Activated naive CD8-positive, alpha-beta T cell treated with anti-CD3 and anti-CD28 coated beads for 36 hours (primary cell): ENCODE measurements around the gene SLC34A1. TPM values are rescaled to one million over a fixed set of nuclear protein-coding genes. Genes with fewer than 3 reads are reported as not detected.
A peak's percentile ranks its signal among the peaks of the same experiment; 100 is the strongest.

Experiments used
- DNase-seq: peaks from one replicate; pipeline ENCODE4 v3.0.0; 2021
- H3K27ac Mint-ChIP-seq: one replicate; pipeline ENCODE4 v1.8.0; 2022; ENCODE audit warnings: mild to moderate bottlenecking, moderate library complexity, mixed read lengths
- H3K27me3 Mint-ChIP-seq: one replicate; pipeline ENCODE4 v1.8.0; 2022; ENCODE audit warnings: mild to moderate bottlenecking, mixed read lengths
- H3K36me3 Mint-ChIP-seq: one replicate; pipeline ENCODE4 v1.8.0; 2021; ENCODE audit warnings: mild to moderate bottlenecking, mixed read lengths
- H3K4me1 Mint-ChIP-seq: one replicate; pipeline ENCODE4 v1.8.0; 2021; ENCODE audit warnings: mixed read lengths
- H3K4me3 Mint-ChIP-seq: one replicate; pipeline ENCODE4 v1.8.0; 2022; ENCODE audit warnings: mild to moderate bottlenecking, moderate library complexity, mixed read lengths
- H3K9me3 Mint-ChIP-seq: one replicate; pipeline ENCODE4 v1.8.0; 2022; ENCODE audit warnings: mixed read lengths
- total RNA-seq, 2 experiments: library from RNA; stranded (reverse); gene quantifications; one replicate each; pipeline ENCODE4 v1.2.3, GENCODE V29; 2021

Gene SLC34A1
- total RNA-seq, 2 experiments from 2014 or later, result not detected

GRCh38 chr5:177432143-177432838, 48.1 kb downstream of the SLC34A1 start:
- H3K4me1 Mint-ChIP-seq, result peaks cover 55% of the 10 kb centered on the region
- no peaks in the 10 kb centered on the region for H3K9me3 Mint-ChIP-seq
- DNase-seq, result no peak
- H3K36me3 Mint-ChIP-seq, result peaks cover 64% of the 10 kb centered on the region
- H3K27ac Mint-ChIP-seq, result peak overlapping the region; percentile 97
- peak overlapping the region; percentile 95 for H3K4me3 Mint-ChIP-seq
- no peaks in the 10 kb centered on the region for H3K27me3 Mint-ChIP-seq

GRCh38 chr5:177432839-177433657, 48.8 kb downstream of the SLC34A1 start:
- peaks cover 58% of the 10 kb centered on the region for H3K4me1 Mint-ChIP-seq
- H3K36me3 Mint-ChIP-seq, result peaks cover 64% of the 10 kb centered on the region
- no peak for DNase-seq
- H3K27me3 Mint-ChIP-seq, result no peaks in the 10 kb centered on the region
- H3K9me3 Mint-ChIP-seq, result no peaks in the 10 kb centered on the region
- H3K4me3 Mint-ChIP-seq, result peak overlapping the region; percentile 42
- peak overlapping the region; percentile 65 for H3K27ac Mint-ChIP-seq

GRCh38 chr5:177433658-177434217, 49.5 kb downstream of the SLC34A1 start:
- H3K9me3 Mint-ChIP-seq, result no peaks in the 10 kb centered on the region
- peak overlapping the region; percentile 89 for H3K27ac Mint-ChIP-seq
- H3K27me3 Mint-ChIP-seq, result no peaks in the 10 kb centered on the region
- H3K4me3 Mint-ChIP-seq, result no peak overlapping the region
- DNase-seq, result no peak
- peaks cover 64% of the 10 kb centered on the region for H3K36me3 Mint-ChIP-seq
- peaks cover 61% of the 10 kb centered on the region for H3K4me1 Mint-ChIP-seq

- DNase-seq, result no peak
- H3K36me3 Mint-ChIP-seq, result peaks cover 65% of the 10 kb centered on the region
- H3K9me3 Mint-ChIP-seq, result no peaks in the 10 kb centered on the region
- peaks cover 59% of the 10 kb centered on the region for H3K4me1 Mint-ChIP-seq
- peak overlapping the region; percentile 25 for H3K4me3 Mint-ChIP-seq
- peak overlapping the region; percentile 89 for H3K27ac Mint-ChIP-seq
- H3K27me3 Mint-ChIP-seq, result no peaks in the 10 kb centered on the region
These were observed 50.2 kb downstream of the SLC34A1 start for GRCh38 chr5:177434437-177434836.

GRCh38 chr5:177434942-177435738, 50.9 kb downstream of the SLC34A1 start:
- no peaks in the 10 kb centered on the region for H3K9me3 Mint-ChIP-seq
- H3K4me3 Mint-ChIP-seq, result no peak overlapping the region
- peaks cover 59% of the 10 kb centered on the region for H3K4me1 Mint-ChIP-seq
- H3K27ac Mint-ChIP-seq, result no peak overlapping the region
- DNase-seq, result no peak
- no peaks in the 10 kb centered on the region for H3K27me3 Mint-ChIP-seq
- peaks cover 69% of the 10 kb centered on the region for H3K36me3 Mint-ChIP-seq

- Mint-ChIP-seq H3K27me3 (no peaks in the 10 kb centered on the region), H3K9me3 (no peaks in the 10 kb centered on the region), H3K4me1 (peaks cover 56% of the 10 kb centered on the region), H3K27ac (no peak overlapping the region), H3K4me3 (no peak overlapping the region), H3K36me3 (peaks cover 61% of the 10 kb centered on the region)
- DNase-seq, result no peak
These were observed 51.8 kb downstream of the SLC34A1 start for GRCh38 chr5:177435847-177436536.

- peaks cover 57% of the 10 kb centered on the region for H3K36me3 Mint-ChIP-seq
- no peaks in the 10 kb centered on the region for H3K9me3 Mint-ChIP-seq
- no peak overlapping the region for H3K4me3 Mint-ChIP-seq
- peaks cover 50% of the 10 kb centered on the region for H3K4me1 Mint-ChIP-seq
- no peaks in the 10 kb centered on the region for H3K27me3 Mint-ChIP-seq
- no peak for DNase-seq
- H3K27ac Mint-ChIP-seq, result peak overlapping the region; percentile 45
These were observed 53.4 kb downstream of the SLC34A1 start for GRCh38 chr5:177437623-177438022.

- Mint-ChIP-seq H3K4me1 (peaks cover 47% of the 10 kb centered on the region), H3K27me3 (no peaks in the 10 kb centered on the region), H3K36me3 (peaks cover 49% of the 10 kb centered on the region), H3K4me3 (no peak overlapping the region), H3K27ac (peak overlapping the region; percentile 65), H3K9me3 (no peaks in the 10 kb centered on the region)
- DNase-seq, result no peak
These were observed 54.2 kb downstream of the SLC34A1 start for GRCh38 chr5:177438468-177438867.

GRCh38 chr5:177439518-177440053, 55.4 kb downstream of the SLC34A1 start:
- H3K4me1 Mint-ChIP-seq, result peaks cover 50% of the 10 kb centered on the region
- no peak overlapping the region for H3K4me3 Mint-ChIP-seq
- H3K27me3 Mint-ChIP-seq, result no peaks in the 10 kb centered on the region
- peaks cover 44% of the 10 kb centered on the region for H3K36me3 Mint-ChIP-seq
- peak overlapping the region; percentile 74 for H3K27ac Mint-ChIP-seq
- no peaks in the 10 kb centered on the region for H3K9me3 Mint-ChIP-seq
- DNase-seq, result no peak

GRCh38 chr5:177440211-177440989, 56.2 kb downstream of the SLC34A1 start:
- Mint-ChIP-seq H3K36me3 (peaks cover 40% of the 10 kb centered on the region), H3K4me1 (peaks cover 58% of the 10 kb centered on the region), H3K9me3 (no peaks in the 10 kb centered on the region), H3K4me3 (peak overlapping the region; percentile 19), H3K27ac (peak overlapping the region; percentile 74), H3K27me3 (no peaks in the 10 kb centered on the region)
- peak; percentile 47 for DNase-seq

- DNase-seq, result peak; percentile 2
- Mint-ChIP-seq H3K27ac (peak overlapping the region; percentile 68), H3K36me3 (peaks cover 38% of the 10 kb centered on the region), H3K9me3 (no peaks in the 10 kb centered on the region), H3K27me3 (peaks cover 4% of the 10 kb centered on the region), H3K4me1 (peaks cover 62% of the 10 kb centered on the region), H3K4me3 (no peak overlapping the region)
These were observed 57.0 kb downstream of the SLC34A1 start for GRCh38 chr5:177440990-177441780.

- H3K4me3 Mint-ChIP-seq, result no peak overlapping the region
- H3K9me3 Mint-ChIP-seq, result no peaks in the 10 kb centered on the region
- peaks cover 62% of the 10 kb centered on the region for H3K4me1 Mint-ChIP-seq
- H3K27me3 Mint-ChIP-seq, result peaks cover 4% of the 10 kb centered on the region
- H3K27ac Mint-ChIP-seq, result peak overlapping the region; percentile 46
- H3K36me3 Mint-ChIP-seq, result peaks cover 32% of the 10 kb centered on the region
- DNase-seq, result no peak
These were observed 58.0 kb downstream of the SLC34A1 start for GRCh38 chr5:177442066-177442826.
